ENCODE measurements around the gene KCNQ5.

Gene KCNQ5

GRCh38 chr6:73079611-73079955 is 457.7 kb downstream of the KCNQ5 start:
- DNase-seq, result no peak

DNA sequence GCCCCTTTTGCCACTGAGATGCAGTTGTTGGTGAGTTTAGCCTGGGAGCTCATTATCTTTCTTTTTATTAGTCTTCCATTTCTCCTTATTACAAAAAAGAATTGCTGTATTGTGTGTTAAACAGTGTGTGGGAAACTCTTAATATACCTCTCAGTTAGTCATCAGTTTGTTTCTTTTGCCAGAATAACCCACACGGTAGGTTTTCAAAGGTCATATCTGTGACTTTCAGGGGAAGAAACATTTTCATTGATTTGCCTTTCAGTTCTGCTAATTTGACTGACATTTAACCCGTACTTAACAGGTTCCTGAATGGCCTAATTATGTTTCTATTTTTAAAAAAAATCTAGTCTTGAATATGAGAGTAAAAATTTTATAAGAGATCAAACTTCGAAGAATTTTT is 458.1 kb downstream of the KCNQ5 start:
- DNase-seq, result no peak

GRCh38 chr6:73081955-73082354 is 460.1 kb downstream of the KCNQ5 start:
- no peak for DNase-seq

- no peak for DNase-seq
These were observed 462.0 kb downstream of the KCNQ5 start for GRCh38 chr6:73083886-73084285.

DNA sequence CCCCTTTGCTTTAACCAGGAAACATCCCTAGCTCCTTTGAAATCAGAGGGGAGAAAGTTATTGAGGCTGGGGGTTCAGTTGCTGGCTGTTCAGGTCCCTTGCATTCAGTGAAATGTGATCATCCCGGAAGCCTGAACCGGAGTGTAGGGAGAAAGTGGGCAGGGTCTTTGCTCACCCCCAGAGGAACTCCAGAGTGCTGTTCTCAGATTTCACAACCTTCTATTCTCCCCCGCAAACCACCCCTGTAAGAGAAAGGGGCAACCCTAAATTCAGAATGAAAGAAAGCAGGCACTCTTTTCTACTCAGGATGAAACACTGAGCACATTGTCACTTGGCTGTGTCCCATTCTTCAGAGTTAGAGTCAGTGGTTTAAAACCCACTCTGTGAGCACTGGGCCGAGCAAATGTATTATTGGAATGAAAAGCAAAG is 463.6 kb downstream of the KCNQ5 start:
- DNase-seq, result no peak

GRCh38 chr6:73086726-73087125 is 464.9 kb downstream of the KCNQ5 start:
- no peak for DNase-seq

DNA sequence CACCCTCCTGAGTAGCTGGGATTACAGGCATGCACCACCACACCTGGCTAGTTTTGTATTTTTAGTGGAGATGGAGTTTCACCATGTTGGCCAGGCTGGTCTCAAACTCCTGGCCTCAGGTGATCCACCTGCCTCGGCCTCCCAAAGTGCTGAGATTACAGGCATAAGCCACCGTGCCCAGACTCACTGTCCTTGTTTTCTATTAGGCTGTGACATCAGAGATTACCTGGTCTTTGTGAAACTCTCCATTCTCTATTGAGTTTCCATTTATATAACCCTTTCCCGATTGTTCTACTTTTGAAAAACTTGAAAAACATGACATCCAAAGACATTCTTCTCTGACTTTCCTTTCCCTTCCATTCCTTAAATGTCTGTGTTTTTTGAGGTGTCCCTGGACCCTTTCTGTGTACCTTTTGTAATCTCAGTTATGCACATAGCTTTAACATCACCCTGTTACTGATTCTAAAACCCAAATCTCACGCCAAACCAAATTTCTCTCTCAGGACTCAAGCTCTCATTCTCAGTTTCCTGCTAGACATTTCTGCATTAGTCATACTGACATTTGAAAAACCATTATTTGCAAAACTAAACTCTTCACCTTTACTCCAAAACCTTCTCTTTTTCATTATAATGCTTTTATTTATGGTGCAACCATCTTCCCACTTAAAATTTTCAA is 466.4 kb downstream of the KCNQ5 start:
- DNase-seq, result no peak

GRCh38 chr6:73104921-73105320 is 483.1 kb downstream of the KCNQ5 start:
- no peak for DNase-seq

GRCh38 chr6:73107016-73107415 is 485.2 kb downstream of the KCNQ5 start:
- DNase-seq, result no peak

- DNase-seq, result no peak
These were observed 487.1 kb downstream of the KCNQ5 start for GRCh38 chr6:73108949-73109348.

DNA sequence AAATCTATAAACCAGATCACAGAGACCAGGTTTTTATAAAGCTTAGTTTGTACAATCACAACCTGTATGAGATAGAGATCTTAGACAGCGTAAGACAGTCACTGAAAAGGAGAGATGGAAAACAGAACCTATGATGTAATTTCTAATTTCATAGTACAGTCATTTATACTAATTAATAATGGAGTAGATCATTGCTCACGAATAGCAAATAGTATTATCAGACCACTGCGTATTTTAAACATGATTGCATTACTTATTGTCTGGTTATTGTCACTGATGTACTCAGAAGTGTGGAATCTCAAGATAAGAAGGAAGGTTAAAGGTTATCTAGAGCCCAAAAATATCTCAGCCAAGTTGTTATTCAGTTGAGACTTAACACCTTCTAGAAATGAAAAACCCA is 487.8 kb downstream of the KCNQ5 start:
- DNase-seq, result no peak

- DNase-seq, result no peak
These were observed 494.5 kb downstream of the KCNQ5 start for GRCh38 chr6:73116330-73116729.

- no peak for DNase-seq
These were observed 499.6 kb downstream of the KCNQ5 start for GRCh38 chr6:73121421-73121993.

DNA sequence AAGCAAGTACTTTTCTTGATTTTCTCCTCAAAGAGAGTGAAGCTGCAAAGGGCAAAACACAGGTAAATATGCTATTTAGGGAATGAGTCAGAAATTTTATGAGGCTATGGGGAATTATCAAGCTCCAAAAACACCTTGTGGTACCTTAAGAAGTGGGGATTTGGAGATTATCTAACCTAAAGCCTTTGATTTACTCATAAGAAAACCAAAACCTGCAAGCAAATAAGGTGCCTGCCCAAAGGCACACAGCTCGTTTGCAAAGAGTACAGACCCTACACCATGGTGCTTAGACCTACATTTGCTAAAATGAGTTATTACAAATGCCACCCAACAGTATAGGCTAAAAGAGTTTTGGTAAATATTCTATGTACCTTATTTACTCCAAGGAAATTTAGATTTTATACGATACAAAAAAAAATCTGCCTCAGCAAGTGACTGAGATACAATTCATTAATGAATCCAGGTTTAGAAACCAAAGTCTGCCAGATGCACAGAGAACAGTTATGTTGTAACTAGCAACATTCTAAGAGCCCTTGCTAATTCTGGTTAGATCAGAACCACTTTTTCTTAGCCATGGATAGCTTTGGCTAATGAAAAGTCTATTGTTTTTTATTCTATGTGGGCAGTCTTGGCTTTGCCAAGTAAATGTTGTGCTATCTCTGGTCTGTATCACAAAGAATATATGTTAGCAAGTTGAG is 501.9 kb downstream of the KCNQ5 start:
- no peak for DNase-seq

GRCh38 chr6:73129653-73130443 is 508.0 kb downstream of the KCNQ5 start:
- peak; percentile 51 to 68 (median 64) for DNase-seq

- no peak for DNase-seq
These were observed 509.8 kb downstream of the KCNQ5 start for GRCh38 chr6:73131706-73132105.

DNA sequence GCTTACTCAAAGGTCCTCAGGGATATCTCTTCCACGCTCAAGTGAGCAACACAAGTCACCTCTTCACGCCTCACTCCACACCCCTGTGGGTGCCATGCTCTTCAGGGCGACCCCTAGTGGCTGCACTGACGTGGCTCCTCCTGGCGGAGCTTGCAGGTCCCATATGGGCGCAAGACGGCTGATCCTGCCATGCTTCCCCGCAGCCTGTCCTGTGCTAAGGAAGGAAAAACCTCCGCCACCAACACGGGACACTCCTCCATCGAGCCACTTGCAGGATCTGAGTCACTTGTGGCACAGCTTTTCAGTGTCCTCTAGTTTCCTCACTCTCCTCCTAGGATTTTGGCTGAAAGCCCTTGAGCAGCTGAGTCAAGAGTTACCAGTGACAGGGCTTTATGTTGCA is 512.7 kb downstream of the KCNQ5 start:
- no peak for DNase-seq

DNA sequence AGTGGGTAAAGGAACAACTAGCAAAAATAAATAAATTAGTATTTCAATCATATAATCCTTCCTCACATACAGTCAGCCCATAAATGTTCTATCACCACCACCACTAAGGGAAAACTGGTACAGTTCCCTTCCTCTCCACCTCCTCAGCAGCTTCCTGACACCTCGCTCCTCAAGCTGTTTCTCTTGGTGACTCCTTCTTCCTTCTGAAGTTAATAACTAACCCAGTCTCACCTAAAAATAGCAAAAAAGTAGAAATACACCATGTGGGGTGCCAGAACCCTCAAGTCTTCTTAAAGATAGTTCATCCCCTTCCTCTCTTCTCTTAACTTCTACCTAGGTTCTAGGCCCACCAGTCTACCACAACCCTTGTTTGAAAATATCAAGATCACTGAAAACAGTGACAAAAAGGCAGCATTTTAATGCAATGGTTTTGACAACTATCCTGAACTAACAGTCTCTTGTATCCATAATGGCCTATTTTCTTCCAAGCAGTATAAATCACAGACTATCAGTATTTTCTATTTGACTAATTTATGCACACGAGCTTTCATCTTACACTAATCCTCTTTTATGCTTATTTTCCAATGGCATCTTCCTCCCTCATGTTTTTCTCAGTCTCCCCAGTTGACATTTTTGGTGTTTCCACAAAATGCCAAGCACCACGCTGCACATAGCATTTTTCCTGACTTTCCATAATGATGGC is 518.0 kb downstream of the KCNQ5 start:
- DNase-seq, result no peak

DNA sequence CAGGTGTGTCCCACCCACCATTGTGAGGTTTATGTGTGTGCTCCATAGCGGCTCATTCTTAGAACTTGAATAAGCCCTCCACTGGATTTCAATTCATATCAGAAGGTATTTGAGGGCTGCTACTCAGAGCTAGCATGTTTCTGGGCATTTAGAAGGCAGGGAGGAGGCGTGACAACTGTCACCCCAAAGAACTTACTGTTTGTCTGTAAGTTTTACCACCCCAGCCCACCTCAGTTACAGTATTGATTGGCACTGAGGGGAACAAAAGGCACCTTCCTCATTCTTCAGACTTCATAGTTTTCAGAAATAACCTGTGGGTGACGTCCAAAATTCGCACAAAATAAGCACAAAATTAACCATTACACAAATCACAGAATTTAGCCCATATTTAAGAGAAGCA is 521.7 kb downstream of the KCNQ5 start:
- no peak for DNase-seq

GRCh38 chr6:73144516-73144915 is 522.7 kb downstream of the KCNQ5 start:
- DNase-seq, result no peak

- no peak for DNase-seq
These were observed 523.8 kb downstream of the KCNQ5 start for GRCh38 chr6:73145690-73146089.

GRCh38 chr6:73151732-73152131 is 529.9 kb downstream of the KCNQ5 start:
- no peak for DNase-seq

GRCh38 chr6:73152556-73152955 is 530.7 kb downstream of the KCNQ5 start:
- no peak for DNase-seq
